SJCRH30 (cell line): ENCODE results near the gene SGPP2. TPM values are rescaled to one million over a fixed set of nuclear protein-coding genes. Genes with fewer than 3 reads are reported as not detected.
"Not testable (repeated sequence)": the region's sequence is repeated elsewhere in the genome, so short reads cannot be mapped to it uniquely, and the experiment has no call there.

Experiments used
- DNase-seq, 2 experiments: peaks; one replicate each; pipeline ENCODE4 v3.0.0-alpha.2; 2015 to 2020
- H3K27ac ChIP-seq: fragments of 250-450 bp; sonication (Bioruptor Pico); 2 replicates; pipeline ENCODE4 v1.5.1; 2020; ENCODE audit warnings: mild to moderate bottlenecking, moderate library complexity
- H3K27me3 ChIP-seq: fragments of 250-450 bp; sonication (Bioruptor Pico); 2 replicates; pipeline ENCODE4 v1.5.1; 2020; ENCODE audit warnings: mild to moderate bottlenecking, moderate library complexity
- H3K36me3 ChIP-seq: fragments of 250-450 bp; sonication (Bioruptor Pico); 2 replicates; pipeline ENCODE4 v1.5.1; 2020; ENCODE audit warnings: mild to moderate bottlenecking, moderate library complexity
- H3K4me1 ChIP-seq: fragments of 250-450 bp; sonication (Bioruptor Pico); 2 replicates; pipeline ENCODE4 v1.5.1; 2020; ENCODE audit warnings: mild to moderate bottlenecking, moderate library complexity
- H3K4me3 ChIP-seq: fragments of 250-450 bp; sonication (Bioruptor Pico); 2 replicates; pipeline ENCODE4 v1.5.1; 2020; ENCODE audit warnings: mild to moderate bottlenecking, moderate library complexity
- H3K9me3 ChIP-seq: fragments of 250-450 bp; sonication (Bioruptor Pico); replicated peaks from 2 replicates; pipeline ENCODE4 v1.5.1; 2020; ENCODE audit warnings: mild to moderate bottlenecking, moderate library complexity
- total RNA-seq: library from RNA; depleted of rRNA; stranded (reverse); fragments of >200 nt; shearing (Covaris generic); gene quantifications from 2 replicates; pipeline ENCODE4 v1.2.3, GENCODE V29; 2014; rRNA removed

Gene SGPP2
- total RNA-seq, 1 experiment from 2014 or later = not detected

GRCh38 chr2:222584589-222584988 is 160.2 kb downstream of the SGPP2 start:
- H3K27me3 ChIP-seq, DNase-seq, H3K27ac ChIP-seq, H3K4me3 ChIP-seq, H3K4me1 ChIP-seq: not testable (repeated sequence)
- H3K36me3 ChIP-seq = peaks cover 24% of the 10 kb centered on the region
- peaks cover 23% of the 10 kb centered on the region for H3K9me3 ChIP-seq

GRCh38 chr2:222591661-222592060 is 167.3 kb downstream of the SGPP2 start:
- Histone ChIP-seq H3K4me1 (no peaks in the 10 kb centered on the region), H3K9me3 (peaks cover 10% of the 10 kb centered on the region), H3K4me3 (no peak overlapping the region), H3K36me3 (peaks cover 41% of the 10 kb centered on the region), H3K27me3 (no peaks in the 10 kb centered on the region), H3K27ac (no peak overlapping the region)
- no peak for DNase-seq

GRCh38 chr2:222592176-222592575 is 167.8 kb downstream of the SGPP2 start:
- H3K36me3 ChIP-seq = peaks cover 46% of the 10 kb centered on the region
- no peak for DNase-seq
- no peaks in the 10 kb centered on the region for H3K27me3 ChIP-seq

DNA sequence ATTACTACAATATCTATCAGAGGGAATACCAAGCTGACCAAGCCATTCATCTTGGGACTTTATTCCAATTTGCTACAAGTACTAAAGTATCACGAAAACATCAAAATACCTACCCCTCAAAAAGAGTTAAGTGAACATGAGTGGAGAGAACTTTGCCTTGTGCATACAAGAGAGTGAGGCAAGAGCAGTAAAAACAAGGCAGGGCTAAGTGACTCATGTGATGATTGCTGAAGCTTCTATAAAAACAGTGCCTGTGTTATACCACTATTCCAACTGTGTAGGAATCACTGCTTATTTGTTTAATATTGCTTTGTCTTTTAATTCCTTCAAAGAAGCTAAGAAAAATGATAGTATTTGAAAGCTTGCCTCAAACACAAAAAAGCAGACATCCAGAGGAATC is 170.3 kb downstream of the SGPP2 start:
- no peaks in the 10 kb centered on the region for H3K27me3 ChIP-seq
- no peaks in the 10 kb centered on the region for H3K4me1 ChIP-seq
- peaks cover 4% of the 10 kb centered on the region; the same call in 1 of the 2 replicates for H3K9me3 ChIP-seq
- no peak overlapping the region for H3K4me3 ChIP-seq
- H3K27ac ChIP-seq = no peak overlapping the region
- no peak for DNase-seq
- peaks cover 67% of the 10 kb centered on the region for H3K36me3 ChIP-seq

More at GRCh38 chr2:222592176-222592575, 167.8 kb downstream of the SGPP2 start:
- Histone ChIP-seq H3K4me1 (no peaks in the 10 kb centered on the region), H3K9me3 (peaks cover 6% of the 10 kb centered on the region), H3K27ac (no peak overlapping the region), H3K4me3 (no peak overlapping the region)

DNA sequence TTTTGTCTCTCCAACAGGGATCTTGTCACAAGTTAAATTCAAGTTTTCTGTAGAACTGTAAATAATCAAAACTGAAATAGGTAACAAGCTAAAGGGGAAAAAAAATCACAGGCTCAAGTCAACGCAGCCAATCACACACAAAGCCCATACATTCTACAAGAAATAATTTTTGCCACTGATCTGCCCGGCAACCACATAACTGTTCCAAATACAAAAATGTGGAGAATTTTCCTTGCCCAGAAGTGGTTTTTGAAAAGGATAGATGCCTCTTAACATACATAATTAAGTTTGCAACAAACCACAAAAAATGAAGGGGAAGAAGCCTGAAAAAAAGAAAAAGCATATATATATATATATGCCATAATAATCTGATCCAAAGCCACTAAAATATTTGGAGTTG is 171.2 kb downstream of the SGPP2 start:
- peaks cover 70% of the 10 kb centered on the region for H3K36me3 ChIP-seq
- DNase-seq = no peak
- H3K27me3 ChIP-seq = no peaks in the 10 kb centered on the region
- no peak overlapping the region for H3K27ac ChIP-seq
- no peak overlapping the region for H3K4me3 ChIP-seq
- H3K9me3 ChIP-seq = no peaks in the 10 kb centered on the region
- H3K4me1 ChIP-seq = no peaks in the 10 kb centered on the region

DNA sequence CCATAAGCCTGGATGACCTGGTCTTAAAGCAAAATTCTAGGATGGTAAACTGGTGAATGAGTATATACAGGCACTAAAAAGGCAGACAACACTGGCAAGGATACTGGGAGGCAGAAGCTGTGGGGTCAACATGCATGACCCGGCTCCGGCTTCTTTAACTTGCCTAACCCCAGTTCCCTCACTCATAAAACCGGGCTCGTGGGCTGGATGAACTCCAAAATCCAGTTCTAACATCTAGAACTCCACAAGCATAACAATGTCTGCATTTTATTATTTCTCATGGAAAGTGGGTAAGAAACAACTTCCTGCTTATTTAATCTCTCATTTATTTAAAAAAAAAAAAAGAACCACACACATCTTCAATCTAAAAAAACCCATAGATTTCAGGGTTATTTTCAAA is 174.3 kb downstream of the SGPP2 start:
- DNase-seq = no peak
- no peak overlapping the region for H3K4me3 ChIP-seq
- no peaks in the 10 kb centered on the region for H3K4me1 ChIP-seq
- H3K36me3 ChIP-seq = peaks cover 70% of the 10 kb centered on the region
- no peak overlapping the region for H3K27ac ChIP-seq
- no peaks in the 10 kb centered on the region for H3K27me3 ChIP-seq
- H3K9me3 ChIP-seq = no peaks in the 10 kb centered on the region

GRCh38 chr2:222603501-222603900 is 179.2 kb downstream of the SGPP2 start:
- Histone ChIP-seq H3K27me3 (no peaks in the 10 kb centered on the region), H3K36me3 (peaks cover 42% of the 10 kb centered on the region), H3K27ac (no peak overlapping the region), H3K4me3 (no peak overlapping the region), H3K9me3 (no peaks in the 10 kb centered on the region), H3K4me1 (peaks cover 7% of the 10 kb centered on the region)
- DNase-seq = no peak

GRCh38 chr2:222604749-222605515 is 180.6 kb downstream of the SGPP2 start:
- Histone ChIP-seq H3K9me3 (no peaks in the 10 kb centered on the region), H3K27ac (no peak overlapping the region), H3K4me3 (no peak overlapping the region), H3K4me1 (peaks cover 10% of the 10 kb centered on the region), H3K36me3 (peaks cover 40% of the 10 kb centered on the region), H3K27me3 (no peaks in the 10 kb centered on the region)
- no peak for DNase-seq

DNA sequence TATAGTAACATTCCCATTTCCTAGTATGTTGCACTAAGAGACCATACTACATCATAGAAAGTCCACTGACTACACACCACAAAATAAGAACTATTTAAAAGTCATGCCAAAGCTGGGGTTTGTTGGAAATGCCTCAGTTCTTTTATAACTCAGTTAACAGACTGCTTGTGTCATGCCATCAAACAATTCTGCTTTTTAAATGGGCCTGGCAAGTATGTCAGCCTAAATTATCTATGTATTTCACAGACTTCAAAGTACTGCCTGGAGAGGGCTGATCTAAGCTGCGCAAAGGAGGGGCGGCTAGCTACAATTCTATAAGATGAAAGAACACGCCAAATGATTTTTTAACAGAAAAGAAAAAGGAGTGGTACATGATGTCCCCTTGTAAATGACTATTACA is 182.0 kb downstream of the SGPP2 start:
- Histone ChIP-seq H3K27ac (no peak overlapping the region), H3K4me1 (peaks cover 10% of the 10 kb centered on the region), H3K36me3 (peaks cover 38% of the 10 kb centered on the region), H3K27me3 (no peaks in the 10 kb centered on the region), H3K4me3 (no peak overlapping the region), H3K9me3 (no peaks in the 10 kb centered on the region)
- DNase-seq = no peak

GRCh38 chr2:222608081-222608480 is 183.7 kb downstream of the SGPP2 start:
- no peak for DNase-seq
- H3K36me3 ChIP-seq = peaks cover 42% of the 10 kb centered on the region

GRCh38 chr2:222609381-222609780 is 185.0 kb downstream of the SGPP2 start:
- DNase-seq = no peak
- H3K27ac ChIP-seq = no peak overlapping the region

More at GRCh38 chr2:222608081-222608480, 183.7 kb downstream of the SGPP2 start:
- peaks cover 10% of the 10 kb centered on the region for H3K4me1 ChIP-seq
- no peak overlapping the region for H3K27ac ChIP-seq
- no peaks in the 10 kb centered on the region for H3K9me3 ChIP-seq
- H3K27me3 ChIP-seq = no peaks in the 10 kb centered on the region
- no peak overlapping the region for H3K4me3 ChIP-seq

More at GRCh38 chr2:222609381-222609780, 185.0 kb downstream of the SGPP2 start:
- Histone ChIP-seq H3K36me3 (peaks cover 41% of the 10 kb centered on the region), H3K27me3 (no peaks in the 10 kb centered on the region), H3K4me1 (peaks cover 10% of the 10 kb centered on the region), H3K9me3 (no peaks in the 10 kb centered on the region), H3K4me3 (no peak overlapping the region)

Other genes starting within 250 kb of the SGPP2 start
- gene PAX3, start 125.5 kb upstream of the SGPP2 start, total RNA-seq = 116 and 117 TPM in 2 replicates
- gene FARSB, start 231.5 kb downstream of the SGPP2 start, total RNA-seq = 76.0 and 78.9 TPM in 2 replicates
- gene MOGAT1, start 247.1 kb downstream of the SGPP2 start, total RNA-seq = not detected in 2 replicates